Left ventricle myocardium inferior (tissue), 1 donor: ENCODE measurements around the gene TSHZ2. TPM values are rescaled to one million over a fixed set of nuclear protein-coding genes. Genes with fewer than 3 reads are reported as not detected.

Source experiments
- DNase-seq: peaks from one replicate; pipeline ENCODE4 v3.0.0-alpha.2; 2020
- H3K27ac ChIP-seq: fragments of 200-600 bp; replicated peaks from 2 replicates; pipeline ENCODE4 v1.8.0; 2021
- H3K27me3 ChIP-seq: fragments of 200-600 bp; 2 replicates; pipeline ENCODE4 v1.8.0; 2021; ENCODE audit warnings: low read depth
- H3K36me3 ChIP-seq: fragments of 200-600 bp; 2 replicates; pipeline ENCODE4 v1.8.0; 2021
- H3K4me1 ChIP-seq: fragments of 200-600 bp; 2 replicates; pipeline ENCODE4 v1.8.0; 2021
- H3K4me3 ChIP-seq: fragments of 200-600 bp; 2 replicates; pipeline ENCODE4 v1.8.0; 2021; ENCODE audit warnings: mild to moderate bottlenecking, moderate library complexity
- H3K9me3 ChIP-seq: fragments of 200-600 bp; replicated peaks from 2 replicates; pipeline ENCODE4 v1.8.0; 2021
- intact Hi-C: fragments of 100-400 bp; cut with micrococcal nuclease; formaldehyde crosslinking; loops from one replicate; pipeline ENCODE4 v1.11.0; 2022
- total RNA-seq: library from RNA; stranded (reverse); fragmentation: NEBNext Ultra II Directional; extraction: Animal tissue kit (Norgen Biotek cat#: 25700); gene quantifications from one replicate; pipeline ENCODE4 v1.2.1, GENCODE V29; 2021
- TF ChIP-seq, protein P1 (sequence below): fragments of 200-600 bp; IDR thresholded peaks from 2 replicates; pipeline ENCODE4 v1.8.0; 2021; ENCODE audit warnings: antibody characterized with exemption, mild to moderate bottlenecking, borderline replicate concordance
- donor health status: DM: no; HTN: yes; CAD: no; lungs with severe emphysema.

Gene TSHZ2
- total RNA-seq, 1 donor from 2014 or later: 3.1 TPM

DNA sequence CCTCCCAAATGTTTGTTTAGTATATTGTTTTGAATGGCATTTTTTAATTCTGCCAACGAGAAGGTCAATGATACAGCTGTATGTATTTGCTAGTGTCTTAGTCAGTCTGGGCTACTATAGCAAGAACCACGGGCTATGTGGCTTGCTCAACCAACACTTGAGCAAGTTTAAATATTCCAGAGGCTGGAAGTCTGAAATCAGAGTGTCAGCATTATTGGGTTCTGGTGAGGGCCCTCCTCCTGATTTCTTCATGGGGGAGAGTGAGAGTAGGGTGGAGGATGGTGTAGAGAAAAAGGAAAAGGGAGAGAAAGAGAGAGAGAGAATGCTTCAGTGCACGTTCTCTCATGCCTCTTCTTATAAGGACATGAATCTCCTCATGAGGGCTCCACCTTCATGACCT is 144.6 kb downstream of the TSHZ2 start:
- no peaks in the 10 kb centered on the region for H3K36me3 ChIP-seq
- H3K27ac ChIP-seq: no peak overlapping the region
- H3K4me1 ChIP-seq: no peaks in the 10 kb centered on the region
- intact Hi-C loops: no loop called here
- no peaks in the 10 kb centered on the region for H3K27me3 ChIP-seq
- no peak overlapping the region for H3K4me3 ChIP-seq
- no peak for DNase-seq
- TF ChIP-seq, protein P1, sequence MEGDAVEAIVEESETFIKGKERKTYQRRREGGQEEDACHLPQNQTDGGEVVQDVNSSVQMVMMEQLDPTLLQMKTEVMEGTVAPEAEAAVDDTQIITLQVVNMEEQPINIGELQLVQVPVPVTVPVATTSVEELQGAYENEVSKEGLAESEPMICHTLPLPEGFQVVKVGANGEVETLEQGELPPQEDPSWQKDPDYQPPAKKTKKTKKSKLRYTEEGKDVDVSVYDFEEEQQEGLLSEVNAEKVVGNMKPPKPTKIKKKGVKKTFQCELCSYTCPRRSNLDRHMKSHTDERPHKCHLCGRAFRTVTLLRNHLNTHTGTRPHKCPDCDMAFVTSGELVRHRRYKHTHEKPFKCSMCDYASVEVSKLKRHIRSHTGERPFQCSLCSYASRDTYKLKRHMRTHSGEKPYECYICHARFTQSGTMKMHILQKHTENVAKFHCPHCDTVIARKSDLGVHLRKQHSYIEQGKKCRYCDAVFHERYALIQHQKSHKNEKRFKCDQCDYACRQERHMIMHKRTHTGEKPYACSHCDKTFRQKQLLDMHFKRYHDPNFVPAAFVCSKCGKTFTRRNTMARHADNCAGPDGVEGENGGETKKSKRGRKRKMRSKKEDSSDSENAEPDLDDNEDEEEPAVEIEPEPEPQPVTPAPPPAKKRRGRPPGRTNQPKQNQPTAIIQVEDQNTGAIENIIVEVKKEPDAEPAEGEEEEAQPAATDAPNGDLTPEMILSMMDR: no peak
- H3K9me3 ChIP-seq: no peaks in the 10 kb centered on the region

DNA sequence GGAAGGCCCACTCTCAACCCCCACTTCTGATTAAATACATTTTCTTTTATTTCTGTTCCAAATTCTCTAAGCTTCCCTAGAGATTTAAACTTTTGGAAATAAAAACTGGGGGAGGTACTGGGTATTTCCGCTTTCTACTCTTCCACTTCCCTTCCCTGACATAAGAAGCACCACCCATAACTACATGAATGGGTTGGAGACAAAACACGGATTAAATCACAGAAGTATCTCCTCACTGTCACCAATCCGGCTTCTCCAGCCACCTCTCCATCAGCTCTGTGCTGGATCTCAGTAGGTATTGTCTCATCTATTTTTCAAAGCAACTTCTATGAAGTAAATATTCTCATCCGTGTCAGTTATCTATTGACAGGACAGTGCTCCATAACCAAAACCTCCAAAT is 150.7 kb downstream of the TSHZ2 start:
- H3K27ac ChIP-seq: peak overlapping the region; percentile 58
- TF ChIP-seq, protein P1: no peak
- H3K9me3 ChIP-seq: no peaks in the 10 kb centered on the region
- peaks cover 3% of the 10 kb centered on the region for H3K4me1 ChIP-seq
- no peaks in the 10 kb centered on the region for H3K36me3 ChIP-seq
- DNase-seq: no peak
- intact Hi-C loops: no loop called here
- no peaks in the 10 kb centered on the region for H3K27me3 ChIP-seq
- no peak overlapping the region for H3K4me3 ChIP-seq

GRCh38 chr20:53124075-53124551 is 152.0 kb downstream of the TSHZ2 start:
- H3K4me3 ChIP-seq: no peak overlapping the region
- peak overlapping the region; percentile 58 for H3K27ac ChIP-seq
- H3K4me1 ChIP-seq: peaks cover 3% of the 10 kb centered on the region
- DNase-seq: peak; percentile 40
- no peaks in the 10 kb centered on the region for H3K27me3 ChIP-seq
- TF ChIP-seq, protein P1: no peak
- no peaks in the 10 kb centered on the region for H3K9me3 ChIP-seq
- intact Hi-C loops: no loop called here
- H3K36me3 ChIP-seq: no peaks in the 10 kb centered on the region

DNA sequence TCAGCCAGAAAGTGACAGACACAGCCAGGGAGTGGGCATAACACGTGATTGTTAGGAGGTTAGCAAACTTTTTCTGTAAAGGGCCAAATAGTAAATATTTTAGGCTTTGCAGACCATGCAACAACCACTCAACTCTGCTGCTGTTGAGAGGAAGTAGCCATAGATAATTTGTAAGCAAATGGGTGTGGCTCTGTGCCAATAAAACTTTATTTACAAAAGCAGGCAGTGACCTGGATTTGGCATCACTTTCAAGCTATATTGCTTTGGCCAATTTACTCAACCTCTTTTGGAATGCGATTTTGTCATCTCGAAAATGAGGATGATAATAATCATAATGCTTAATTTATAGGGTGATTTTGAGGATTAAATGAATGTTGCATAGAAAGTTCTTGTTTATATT is 152.6 kb downstream of the TSHZ2 start:
- Histone ChIP-seq H3K9me3 (no peaks in the 10 kb centered on the region), H3K36me3 (no peaks in the 10 kb centered on the region), H3K4me3 (no peak overlapping the region), H3K27ac (peak overlapping the region; percentile 58), H3K4me1 (peaks cover 3% of the 10 kb centered on the region), H3K27me3 (no peaks in the 10 kb centered on the region)
- no peak for DNase-seq
- TF ChIP-seq, protein P1: no peak
- intact Hi-C loops: no loop called here

- Histone ChIP-seq H3K36me3 (no peaks in the 10 kb centered on the region), H3K4me3 (no peak overlapping the region), H3K27me3 (no peaks in the 10 kb centered on the region), H3K9me3 (no peaks in the 10 kb centered on the region), H3K4me1 (peaks cover 3% of the 10 kb centered on the region), H3K27ac (no peak overlapping the region)
- TF ChIP-seq, protein P1: no peak
- DNase-seq: no peak
- intact Hi-C loops: no loop called here
Observed at GRCh38 chr20:53126185-53126584, 154.0 kb downstream of the TSHZ2 start.
